Activated CD4-positive, alpha-beta T cell treated with anti-CD3 and anti-CD28 coated beads, Interleukin-10, Interleukin-2, amounts not matched to agents 100 ng/mL and 50 ng/mL, durations not matched to agents 16 hours and 8 hours (primary cell): ENCODE results near the gene ZNF45.
"Not testable (repeated sequence)": the region's sequence is repeated elsewhere in the genome, so short reads cannot be mapped to it uniquely, and the experiment has no call there.

ENCODE experiments used
- DNase-seq: peaks from one replicate; pipeline ENCODE4 v3.0.0-alpha.2; 2020

The ZNF45 gene

DNA sequence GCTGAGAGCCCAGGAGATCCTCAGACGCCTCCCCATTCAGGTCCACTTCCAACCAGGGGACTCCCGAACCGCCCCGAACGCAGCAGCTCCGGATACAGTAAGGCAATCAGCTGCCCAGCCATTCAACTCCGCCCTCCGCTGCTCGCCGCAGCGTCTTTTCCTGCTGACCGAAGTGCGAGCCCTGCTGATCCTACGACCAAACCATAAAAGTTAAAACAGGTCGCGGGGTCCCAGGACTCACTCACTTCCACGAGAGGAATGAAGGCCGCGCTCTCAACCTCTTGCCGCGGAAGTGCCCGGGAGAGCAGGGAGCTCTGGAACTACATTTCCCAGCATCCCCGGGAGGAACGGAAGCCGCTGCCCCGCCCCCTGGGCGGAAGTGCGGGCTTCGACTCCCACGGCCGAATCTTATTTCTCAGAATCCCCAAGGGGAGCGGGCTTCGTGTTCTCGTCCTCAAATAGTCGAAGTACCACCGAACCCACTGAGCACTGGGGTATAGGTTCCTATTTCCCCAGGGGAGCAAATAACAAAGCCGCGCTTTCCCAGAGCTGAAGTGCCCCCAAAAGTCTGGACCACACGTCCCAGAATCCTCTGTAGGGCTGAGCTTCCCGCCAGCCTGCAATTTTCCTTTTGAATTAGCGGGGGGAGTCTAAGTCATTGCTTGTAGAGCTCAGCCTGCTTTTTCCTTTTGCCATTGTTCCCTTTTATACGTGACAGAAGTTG lies at the start of gene ZNF45:
TSS of gene ZNF45 (minus strand) at position 298 of the 724 bp plus-strand sequence. CDS start 13,097 bp downstream, outside the sequence.
- DNase-seq, result peak; percentile 93

DNA sequence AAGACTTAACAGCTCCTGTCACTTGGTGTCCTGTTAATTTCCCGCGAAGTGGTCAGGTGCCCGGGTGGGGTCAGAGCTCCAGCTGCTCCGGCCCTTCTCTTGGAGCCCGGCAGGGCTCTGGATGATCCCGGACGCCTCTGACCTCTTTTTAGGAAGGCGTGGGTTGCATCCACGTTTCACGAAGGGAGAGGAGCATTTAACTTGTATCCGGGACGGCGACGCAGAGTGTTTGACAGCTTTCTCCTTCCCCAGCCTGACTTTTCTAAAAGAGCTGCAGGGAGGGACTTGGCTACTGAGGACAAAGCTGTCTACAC lies 49.6 kb upstream of the ZNF45 start:
- DNase-seq, result no peak

DNA sequence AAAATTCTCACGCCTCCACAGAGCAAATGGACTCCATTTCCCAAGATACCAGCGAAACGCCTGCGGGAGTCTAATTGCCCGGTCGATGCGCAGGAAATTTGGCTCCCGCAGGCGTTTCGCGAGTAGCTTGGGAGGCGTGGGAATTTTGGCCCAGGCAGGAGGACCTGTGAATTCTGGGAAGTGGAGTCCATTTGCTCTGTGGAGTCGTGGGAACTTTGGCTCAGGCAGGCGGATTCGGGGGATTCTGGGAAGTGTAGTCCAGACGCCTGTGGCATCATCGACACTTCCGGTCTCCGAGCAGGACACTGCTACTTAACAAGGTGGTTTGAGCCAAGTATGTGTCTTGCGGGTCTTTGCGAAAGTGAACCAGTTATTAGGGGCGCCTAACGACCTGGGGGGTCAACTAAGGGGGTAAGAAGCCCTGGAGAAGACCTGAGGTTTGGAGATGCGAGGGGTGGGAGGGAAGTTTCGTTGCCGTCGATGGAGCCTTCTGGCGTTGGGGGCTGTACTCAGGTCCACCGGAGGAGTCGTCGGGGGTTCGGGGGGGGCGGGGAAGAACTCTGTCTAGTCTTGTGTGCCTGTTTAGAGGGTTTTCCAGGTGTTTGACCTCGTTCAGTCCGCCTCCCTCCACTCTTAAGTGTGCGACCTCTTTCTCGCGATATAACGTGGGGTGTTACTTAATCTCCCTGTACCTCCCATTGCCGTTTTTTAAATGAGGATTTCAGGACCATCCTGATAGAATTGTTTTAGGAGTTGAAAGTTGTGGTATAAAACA lies 49.0 kb upstream of the ZNF45 start, which contains the start of gene ZNF155:
TSS of gene ZNF155 (plus strand) at position 277 of the 775 bp plus-strand sequence. CDS start 4,356 bp downstream, outside the sequence.
- peak; percentile 81 for DNase-seq

DNA sequence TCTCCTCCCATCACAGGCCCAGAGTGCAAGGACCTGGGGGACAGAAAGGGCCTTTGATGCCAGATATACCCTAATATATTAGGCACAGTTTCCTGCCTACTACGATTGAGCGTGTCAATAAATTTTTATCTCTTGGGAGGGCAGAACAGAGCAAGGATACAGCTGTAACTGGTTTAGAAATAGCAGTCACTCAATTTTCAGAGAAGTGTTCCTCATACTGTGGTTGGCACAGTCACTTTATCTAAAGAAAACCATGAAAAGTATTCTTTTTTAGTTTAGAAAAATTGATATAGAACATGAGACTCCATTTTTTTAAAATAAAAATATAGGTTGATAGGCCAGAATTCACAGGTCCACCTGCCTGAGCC lies 48.4 kb upstream of the ZNF45 start:
- DNase-seq, result no peak

DNA sequence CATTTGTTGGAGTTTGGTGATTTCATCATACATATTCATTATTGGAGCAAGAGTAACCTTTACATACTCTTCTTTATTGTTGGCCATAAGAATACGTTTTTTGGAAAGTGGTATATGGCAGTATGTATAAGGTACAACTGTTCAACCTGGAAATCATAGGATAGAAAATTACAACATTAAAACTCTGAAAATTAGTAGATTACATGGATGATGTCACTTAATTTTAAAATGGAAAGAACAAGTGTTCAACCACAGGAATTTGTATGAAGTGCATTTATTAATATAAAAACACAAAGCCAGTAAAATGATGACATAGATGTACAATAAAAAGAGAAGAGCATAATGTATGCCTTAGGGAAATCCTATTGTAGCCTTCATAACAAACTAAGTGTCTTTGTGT lies 41.6 kb upstream of the ZNF45 start:
- no peak for DNase-seq

DNA sequence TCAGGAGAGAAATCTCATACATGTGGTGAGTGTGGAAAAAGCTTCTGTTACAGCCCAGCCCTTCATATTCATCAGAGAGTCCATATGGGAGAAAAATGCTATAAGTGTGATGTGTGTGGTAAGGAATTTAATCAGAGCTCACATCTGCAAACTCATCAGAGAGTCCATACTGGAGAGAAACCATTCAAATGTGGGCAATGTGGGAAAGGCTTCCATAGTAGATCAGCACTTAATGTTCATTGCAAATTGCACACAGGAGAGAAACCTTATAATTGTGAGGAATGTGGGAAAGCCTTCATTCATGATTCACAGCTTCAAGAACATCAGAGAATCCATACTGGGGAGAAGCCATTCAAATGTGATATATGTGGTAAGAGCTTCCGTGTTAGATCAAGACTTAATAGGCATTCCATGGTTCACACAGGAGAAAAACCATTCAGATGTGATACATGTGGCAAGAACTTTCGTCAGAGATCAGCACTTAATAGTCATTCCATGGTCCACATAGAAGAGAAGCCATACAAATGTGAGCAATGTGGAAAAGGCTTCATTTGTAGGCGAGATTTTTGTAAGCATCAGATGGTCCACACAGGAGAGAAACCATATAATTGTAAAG lies 31.1 kb upstream of the ZNF45 start:
- DNase-seq, result no peak

DNA sequence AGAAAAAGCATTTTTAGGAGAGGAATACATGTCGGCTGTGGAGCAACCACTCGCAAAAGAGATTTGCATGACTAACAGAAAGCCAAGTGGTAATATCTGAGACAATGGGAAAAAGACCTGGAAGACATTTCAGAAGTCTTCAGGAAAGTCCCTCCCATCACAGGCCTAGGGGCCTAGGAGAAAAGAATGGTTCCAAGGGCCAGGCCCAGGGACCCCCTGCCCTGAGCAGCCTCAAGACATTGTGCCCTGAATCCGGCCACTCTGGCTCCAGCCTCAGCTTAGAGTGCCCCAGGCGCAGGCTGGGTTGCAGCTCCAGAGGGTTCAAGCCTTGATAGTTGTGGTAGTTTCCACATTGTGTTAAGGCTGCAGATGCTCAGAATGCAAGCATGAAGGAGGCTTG lies 25.3 kb upstream of the ZNF45 start:
- no peak for DNase-seq

DNA sequence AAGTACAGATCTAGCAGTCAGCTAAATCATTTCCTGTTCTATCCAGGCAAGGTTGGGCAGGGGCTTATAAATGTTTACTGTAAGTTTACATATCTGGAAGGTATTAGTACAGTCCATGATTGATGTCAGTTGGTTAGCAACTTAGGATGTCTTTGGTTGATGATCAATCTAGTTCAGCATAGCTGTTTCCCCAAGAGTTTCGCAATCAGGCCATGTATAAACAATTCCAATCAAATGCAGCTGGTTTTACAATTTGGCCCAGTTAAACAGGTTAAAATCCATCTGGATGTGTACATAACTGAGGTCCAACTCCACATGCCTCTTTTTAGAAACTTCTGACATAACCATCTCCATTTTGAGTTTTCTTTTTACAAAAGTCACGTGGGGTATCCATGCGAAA lies 22.8 kb upstream of the ZNF45 start:
- no peak for DNase-seq

DNA sequence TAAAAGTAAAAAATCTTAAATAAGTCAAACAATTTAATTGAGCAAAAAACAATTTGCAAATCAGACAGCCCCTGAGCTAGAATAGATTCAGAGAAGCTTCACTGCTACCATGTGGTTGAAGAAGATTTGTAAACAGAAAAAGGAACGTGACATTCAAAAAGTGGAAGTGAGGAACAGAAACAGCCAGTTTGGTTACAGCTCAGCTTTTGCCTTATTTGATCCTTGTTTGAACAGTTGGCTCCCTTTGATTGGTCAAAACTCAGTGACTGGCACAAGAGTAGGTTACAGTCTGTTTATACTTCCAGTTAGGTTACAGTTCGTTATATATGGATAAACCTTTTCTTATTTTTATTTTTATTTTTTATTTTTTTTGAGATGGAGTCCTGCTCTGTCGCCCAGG lies 21.7 kb upstream of the ZNF45 start:
- DNase-seq, result no peak

DNA sequence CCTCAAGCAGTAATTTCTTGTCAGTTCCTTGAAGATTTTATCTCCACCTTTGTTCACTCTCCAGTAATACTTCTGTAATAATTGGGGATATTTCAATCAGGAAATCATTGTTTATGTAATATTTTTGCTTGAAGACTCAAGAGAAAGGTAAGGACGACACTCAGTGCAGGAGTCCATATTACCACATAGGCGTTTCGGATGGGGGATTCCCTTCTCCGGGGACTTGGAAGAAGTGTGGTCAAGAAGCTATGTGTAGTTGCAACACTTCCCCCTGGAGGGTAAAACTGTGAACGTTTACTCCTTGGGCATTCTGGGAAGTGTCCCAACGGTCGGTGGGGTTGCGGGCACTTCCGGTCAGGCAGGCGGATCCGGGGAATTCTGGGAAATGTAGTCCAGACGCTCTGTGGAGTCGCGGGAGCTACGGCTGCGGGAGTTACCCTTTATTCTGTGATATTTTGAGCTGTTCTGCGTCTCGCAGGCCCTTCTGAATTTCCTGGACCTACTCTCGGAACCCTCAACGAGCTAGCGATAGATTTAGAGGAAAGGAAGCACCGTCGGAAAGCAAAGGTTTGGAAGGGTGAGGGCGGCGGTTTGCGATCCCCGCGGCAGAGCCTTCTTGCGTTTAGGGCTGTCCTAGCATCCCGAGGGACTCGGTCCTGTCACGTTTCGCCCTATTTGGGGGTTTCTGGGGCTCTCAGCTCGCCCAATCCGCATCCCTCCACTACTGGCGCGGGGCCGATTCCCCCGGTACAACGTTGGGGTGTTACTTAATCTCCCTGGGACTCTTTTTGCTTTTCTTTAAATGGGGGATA lies 16.0 kb upstream of the ZNF45 start, which contains the start of gene ZNF221:
TSS of gene ZNF221 (plus strand) at position 395 of the 812 bp plus-strand sequence. CDS start 11,499 bp downstream, outside the sequence.
- peak; percentile 84 for DNase-seq

DNA sequence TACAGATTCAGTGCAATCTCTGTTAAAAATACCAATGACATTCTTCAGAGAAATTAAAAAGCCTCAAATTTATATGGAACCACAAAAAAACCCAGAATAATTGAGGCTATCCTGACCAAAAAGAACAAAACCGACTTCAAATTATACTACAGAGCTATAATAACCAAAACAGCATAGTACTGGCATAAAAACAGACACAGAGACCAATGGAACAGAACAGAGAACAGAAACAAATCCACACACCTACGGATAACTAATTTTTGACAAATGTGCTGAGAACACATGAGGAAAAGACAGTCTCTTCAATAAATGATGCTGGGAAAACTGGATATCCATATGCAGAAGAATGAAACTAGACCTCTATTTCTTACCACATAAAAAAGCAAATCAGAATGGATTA lies 14.7 kb upstream of the ZNF45 start:
- not testable (repeated sequence) for DNase-seq

DNA sequence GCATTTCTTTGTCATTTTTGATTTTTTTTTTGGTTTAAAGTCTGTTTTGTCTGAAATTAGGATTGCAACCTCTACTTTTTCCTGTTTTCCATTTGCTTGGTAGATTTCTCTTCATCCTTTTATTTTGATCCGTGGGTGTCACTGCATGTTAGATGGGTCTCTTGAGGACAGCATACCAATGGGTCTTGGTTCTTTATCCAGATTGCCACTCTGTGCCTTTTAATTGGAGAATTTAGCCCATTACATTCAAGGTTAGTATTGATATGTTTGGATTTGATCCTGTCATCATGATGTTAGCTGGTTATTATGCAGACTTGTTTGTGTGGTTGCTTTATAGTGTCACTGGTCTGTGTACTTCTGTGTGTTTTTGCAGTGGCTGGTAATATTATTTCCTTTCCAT lies 12.3 kb upstream of the ZNF45 start:
- not testable (repeated sequence) for DNase-seq

DNA sequence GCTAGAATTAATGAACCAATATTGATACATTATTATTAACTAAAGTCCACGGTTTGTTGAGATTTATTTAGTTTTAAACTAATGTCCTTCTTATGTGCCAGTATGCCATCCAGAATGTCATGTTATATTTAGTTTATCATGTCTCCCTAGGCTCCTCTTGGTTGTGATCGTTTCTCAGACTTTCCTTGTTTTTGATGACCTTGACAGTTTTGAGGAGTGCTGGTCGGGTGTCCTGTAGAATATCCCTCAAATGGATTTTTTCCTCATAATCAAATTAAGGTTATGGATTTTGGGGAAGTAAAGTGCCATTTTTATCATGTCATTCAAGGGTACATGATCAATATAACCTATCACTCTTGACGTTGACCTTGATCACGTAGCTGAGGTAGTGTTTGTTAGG lies 6.1 kb upstream of the ZNF45 start:
- no peak for DNase-seq

DNA sequence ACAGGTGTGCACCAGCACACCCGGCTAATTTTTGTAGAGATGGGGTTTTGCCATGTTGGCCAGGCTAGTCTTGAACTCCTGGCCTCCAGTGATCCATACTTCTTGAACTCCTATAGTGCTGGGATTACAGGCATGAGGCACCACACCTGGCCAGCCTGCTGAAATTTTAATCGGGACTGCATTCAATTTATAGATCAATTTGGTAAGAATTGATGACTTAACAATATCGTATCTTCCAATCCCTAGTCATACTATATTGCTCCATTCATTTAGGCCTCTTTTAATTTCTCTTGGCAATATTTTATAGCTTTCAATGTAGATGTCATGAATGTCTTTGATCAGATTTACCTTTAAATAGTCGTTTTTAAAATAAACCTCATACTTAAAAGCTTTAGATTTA lies 5.6 kb upstream of the ZNF45 start:
- DNase-seq, result no peak

DNA sequence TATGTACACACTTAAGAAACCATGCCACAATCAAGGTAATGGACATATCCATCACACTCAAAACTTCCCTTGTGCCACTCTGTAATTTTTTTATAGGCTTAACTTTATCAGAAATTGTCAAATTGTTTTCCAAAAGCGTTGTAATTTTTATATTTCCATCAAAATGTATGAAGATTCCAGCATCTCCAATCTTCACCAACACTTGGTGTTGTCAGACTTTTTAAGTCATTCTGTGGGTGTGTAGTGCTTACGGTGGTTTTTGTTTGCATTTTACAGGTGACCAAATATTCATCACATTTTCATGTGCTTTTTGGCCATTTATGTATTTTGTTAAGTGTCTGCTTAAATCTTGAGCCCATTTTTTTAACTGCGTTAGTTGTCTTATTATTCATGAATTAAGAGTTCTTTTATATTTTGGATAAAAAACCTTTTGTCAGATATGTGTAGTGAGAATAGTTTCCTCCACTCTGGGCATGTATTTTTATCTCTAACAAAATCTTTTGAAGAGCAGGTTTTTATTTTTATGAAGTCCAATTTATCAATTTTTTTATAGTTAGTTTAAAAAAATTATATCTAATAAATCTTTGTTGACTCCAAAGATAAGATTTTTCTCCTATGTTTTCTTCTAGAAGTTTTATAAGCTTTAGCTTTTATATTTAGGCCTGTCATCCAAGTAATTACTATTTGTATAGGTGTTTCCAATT lies 4.6 kb upstream of the ZNF45 start:
- DNase-seq, result no peak

DNA sequence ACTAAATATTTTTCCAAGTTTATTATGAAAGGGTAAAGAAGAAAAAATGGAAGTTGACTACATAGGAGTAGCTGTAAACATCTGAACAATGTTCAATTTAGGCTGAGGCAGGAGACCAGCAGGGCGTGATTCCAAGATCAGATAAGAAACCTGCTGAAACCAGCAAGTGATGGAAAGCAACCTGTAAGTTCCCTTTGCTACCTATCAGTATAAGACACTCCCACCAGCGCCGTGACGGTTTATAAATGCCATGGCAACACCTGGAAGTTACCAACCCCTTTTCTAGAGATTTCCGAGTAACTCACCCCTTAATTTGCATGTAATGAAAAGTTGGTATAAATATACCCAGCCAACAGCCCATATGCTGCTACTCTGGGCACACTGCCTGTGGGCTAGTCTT lies 1.1 kb upstream of the ZNF45 start:
- DNase-seq, result no peak

DNA sequence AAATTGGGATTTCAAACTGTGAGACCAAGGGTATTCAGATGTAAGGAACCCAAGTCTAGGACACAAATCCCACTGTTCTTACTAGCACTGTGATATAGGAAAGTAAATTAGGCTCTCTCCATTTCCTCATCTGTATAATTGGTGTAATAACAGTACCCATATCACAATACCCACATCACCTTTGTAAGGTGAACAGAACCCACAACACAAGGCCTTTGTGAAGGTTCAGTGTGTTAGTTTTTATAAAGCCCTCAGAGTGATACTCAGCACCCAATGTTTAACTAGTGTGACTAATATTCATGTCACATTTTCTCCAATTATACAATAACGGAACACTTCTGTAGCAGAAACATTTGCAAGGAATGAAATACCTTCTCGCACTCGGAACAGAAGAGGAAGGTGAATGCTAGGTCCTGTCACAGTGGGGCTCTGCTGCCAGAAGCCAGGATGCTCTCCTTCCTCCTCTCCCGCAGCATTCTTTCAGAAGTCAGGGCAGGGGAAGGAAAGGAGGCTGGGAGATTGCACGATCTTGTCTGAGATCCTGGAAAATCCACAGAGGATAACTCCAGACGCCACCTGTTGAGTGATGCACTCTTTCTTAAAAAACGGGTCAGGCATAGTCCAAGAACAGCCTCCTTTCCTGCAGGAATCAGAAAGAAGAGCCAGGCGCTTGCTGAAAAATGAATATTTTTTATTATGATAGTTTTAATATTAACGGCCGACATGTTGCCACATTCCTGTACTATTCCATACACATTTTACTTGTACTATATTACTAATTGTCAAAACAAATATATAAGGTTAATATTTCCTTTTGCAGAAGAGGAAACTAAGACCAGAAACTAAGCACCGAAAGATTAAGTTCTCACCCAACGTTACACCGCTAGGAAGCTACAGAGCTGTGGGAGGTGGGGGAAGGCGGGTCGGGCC lies 762 bp downstream of the ZNF45 start:
- peak; percentile 4 for DNase-seq

DNA sequence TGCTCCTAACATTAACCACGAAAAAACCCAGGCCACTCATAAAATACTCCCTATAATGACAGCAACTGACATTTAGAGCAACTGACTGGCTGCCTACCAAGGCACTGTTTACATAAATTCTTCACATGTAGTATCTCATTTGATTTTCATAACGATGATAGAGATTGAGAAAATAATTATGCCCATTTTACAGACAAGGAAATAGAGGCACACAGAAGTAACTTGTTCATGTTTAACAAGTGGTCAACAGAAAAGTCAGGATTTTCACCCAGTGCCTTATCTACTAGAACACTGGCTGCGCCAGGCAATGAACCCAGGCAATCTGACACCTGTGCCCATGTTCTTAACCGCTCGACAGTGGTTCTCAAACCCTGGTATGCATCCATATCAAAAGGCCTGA lies 6.3 kb downstream of the ZNF45 start:
- no peak for DNase-seq

DNA sequence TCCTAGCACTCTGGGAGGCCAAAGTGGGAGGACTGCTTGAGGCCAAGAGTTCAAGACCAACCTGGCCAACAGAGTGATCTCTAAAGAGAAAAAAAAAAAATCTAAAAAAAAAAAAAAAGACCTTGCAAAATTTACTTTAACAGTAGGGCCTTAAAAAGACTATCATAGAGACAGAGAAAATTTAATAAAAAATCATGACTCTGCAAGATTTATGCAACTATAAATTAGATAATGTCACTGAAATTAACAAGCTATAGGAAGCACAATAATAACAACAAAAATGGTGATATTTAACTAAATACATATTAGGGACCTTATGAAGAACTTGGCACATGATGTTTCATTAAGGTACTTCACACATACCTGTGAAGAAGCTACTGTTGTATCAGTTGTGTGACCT lies 11.2 kb downstream of the ZNF45 start:
- no peak for DNase-seq

DNA sequence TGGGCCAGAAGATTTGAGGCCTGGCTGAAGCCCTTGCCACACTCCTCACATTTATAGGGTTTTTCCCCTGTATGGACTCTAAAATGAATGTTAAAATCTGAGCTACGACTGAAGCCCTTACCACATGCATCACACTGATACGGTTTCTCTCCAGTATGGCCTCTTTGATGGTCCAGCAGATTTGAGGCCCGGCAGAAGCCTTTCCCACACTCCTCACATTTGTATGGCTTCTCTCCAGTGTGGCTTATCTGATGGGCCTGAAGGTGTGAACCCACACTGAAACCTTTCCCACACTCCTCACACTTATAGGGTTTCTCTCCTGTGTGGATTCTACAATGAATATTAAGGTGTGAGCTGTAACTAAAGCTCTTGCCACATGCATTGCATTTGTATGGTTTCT lies 21.0 kb downstream of the ZNF45 start:
- no peak for DNase-seq

DNA sequence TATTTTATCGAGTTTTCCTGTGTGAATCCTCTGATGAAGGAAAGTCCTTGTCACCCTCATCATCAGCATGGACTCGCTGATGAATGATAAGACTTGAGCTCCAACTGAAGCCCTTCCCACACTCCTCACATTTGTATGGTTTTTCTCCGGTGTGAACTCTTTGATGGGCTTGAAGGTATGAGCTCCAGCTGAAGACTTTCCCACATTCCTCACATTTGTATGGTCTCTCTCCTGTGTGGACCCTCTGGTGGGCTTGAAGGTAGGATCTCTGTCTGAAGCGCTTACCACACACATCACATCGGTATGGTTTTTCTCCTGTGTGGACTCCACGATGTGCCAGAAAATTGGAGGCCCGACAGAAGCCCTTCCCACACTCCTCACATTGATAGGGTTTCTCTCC lies 21.7 kb downstream of the ZNF45 start:
- DNase-seq, result no peak
